Brain microvascular endothelial cell (primary cell): Measurements from ENCODE around the gene MECP2.
A peak's percentile ranks its signal among the peaks of the same experiment; 100 is the strongest.

Source experiments
- DNase-seq: peaks from one replicate; pipeline ENCODE4 v3.0.0-alpha.2; 2020
- H3K27ac ChIP-seq: fragments of 250-450 bp; sonication (Bioruptor Pico); 2 replicates; pipeline ENCODE4 v1.5.1; 2020; ENCODE audit warnings: mild to moderate bottlenecking, moderate library complexity
- H3K27me3 ChIP-seq: fragments of 250-450 bp; sonication (Bioruptor Pico); replicated peaks from 2 replicates; pipeline ENCODE4 v1.5.1; 2020; ENCODE audit warnings: mild to moderate bottlenecking
- H3K36me3 ChIP-seq: fragments of 250-450 bp; sonication (Bioruptor Pico); replicated peaks from 2 replicates; pipeline ENCODE4 v1.5.1; 2020; ENCODE audit warnings: mild to moderate bottlenecking
- H3K4me3 ChIP-seq: 2 replicates; pipeline ENCODE4 v1.5.1; 2011; ENCODE audit warnings: low read depth, mild to moderate bottlenecking, control low read depth, low read length, moderate library complexity
- CTCF ChIP-seq: IDR thresholded peaks from 2 replicates; pipeline ENCODE4 v1.5.1; 2011; ENCODE audit warnings: low read depth, mild to moderate bottlenecking, moderate library complexity, low read length, control low read depth, inconsistent platforms; ENCODE audit errors: missing control alignments
- in situ Hi-C: cut with HindIII; loops from 2 replicates; pipeline ENCODE4 v1.10.0; 2017; ENCODE audit warnings: low sequenced_read_pairs, low pct_ligation_motif_present

The MECP2 gene

GRCh38 chrX:154019633-154020528 is 77.6 kb downstream of the MECP2 start, which contains the start of gene IRAK1:
TSS of gene IRAK1 (minus strand) at chrX:154019902. CDS start at chrX:154019812, 90 bp downstream.
- no peak for DNase-seq
- in situ Hi-C loops, result no loop called here
- Histone ChIP-seq H3K36me3 (peaks cover 5% of the 10 kb centered on the region), H3K27me3 (no peaks in the 10 kb centered on the region), H3K4me3 (peak within 1 kb of the TSS; percentile 60), H3K27ac (peak within 1 kb of the TSS; percentile 91)
- TF ChIP-seq CTCF, result no peak

GRCh38 chrX:154019061-154019621 is 78.4 kb downstream of the MECP2 start:
- H3K4me3 ChIP-seq, result peak overlapping the region; percentile 60
- no peak for DNase-seq
- peak overlapping the region; percentile 80 for H3K27ac ChIP-seq
- TF ChIP-seq CTCF, result no peak
- H3K27me3 ChIP-seq, result no peaks in the 10 kb centered on the region
- peaks cover 5% of the 10 kb centered on the region for H3K36me3 ChIP-seq
- in situ Hi-C loops, result no loop called here

GRCh38 chrX:154018518-154019060 is 78.9 kb downstream of the MECP2 start:
- DNase-seq, result no peak
- H3K27me3 ChIP-seq, result no peaks in the 10 kb centered on the region
- H3K27ac ChIP-seq, result peak overlapping the region; percentile 80
- TF ChIP-seq CTCF, result no peak
- peak overlapping the region; percentile 60 for H3K4me3 ChIP-seq
- H3K36me3 ChIP-seq, result peaks cover 5% of the 10 kb centered on the region
- in situ Hi-C loops, result no loop called here

- Histone ChIP-seq H3K27me3 (no peaks in the 10 kb centered on the region), H3K36me3 (peaks cover 5% of the 10 kb centered on the region), H3K4me3 (peak overlapping the region; percentile 60), H3K27ac (no peak overlapping the region)
- no peak for DNase-seq
- in situ Hi-C loops, result no loop called here
- TF ChIP-seq CTCF, result no peak
These were observed 79.6 kb downstream of the MECP2 start for GRCh38 chrX:154017766-154018517.

GRCh38 chrX:154016366-154017076 is 81.0 kb downstream of the MECP2 start:
- no peak overlapping the region for H3K4me3 ChIP-seq
- in situ Hi-C loops, result no loop called here
- DNase-seq, result no peak
- TF ChIP-seq CTCF, result no peak
- H3K27ac ChIP-seq, result no peak overlapping the region
- H3K27me3 ChIP-seq, result no peaks in the 10 kb centered on the region
- H3K36me3 ChIP-seq, result peaks cover 5% of the 10 kb centered on the region
